PC-3 (cell line): ENCODE results near the gene CHST3. TPM values are rescaled to one million over a fixed set of nuclear protein-coding genes. Genes with fewer than 3 reads are reported as not detected.
"Not testable (repeated sequence)": the region's sequence is repeated elsewhere in the genome, so short reads cannot be mapped to it uniquely, and the experiment has no call there.

Experiments
- ATAC-seq: fragments of 200-7000 bp; cut with Tn5 transposase; 2 replicates; pipeline ENCODE4 v1.9.1; 2020; ENCODE audit warnings: mild to moderate bottlenecking, moderate library complexity
- BruUV-seq: library from RNA; stranded (reverse); fragments of 400-500 nt; replicated peaks from 2 replicates; lab custom pipeline; 2021; lab: Mats Ljungman, UMichigan
- CTCF ChIA-PET: fragments of 300-600 bp; sonication (Branson Sonifier 250); formaldehyde crosslinking; loops from one replicate; lab custom pipeline; 2022; ENCODE audit warnings: antibody characterized with exemption; lab: Charles Lee
- POLR2A ChIA-PET: fragments of 300-600 bp; sonication (Branson Sonifier 250); formaldehyde crosslinking; loops from one replicate; lab custom pipeline; 2022; ENCODE audit warnings: antibody characterized with exemption; ENCODE audit not compliant: unreplicated experiment; lab: Charles Lee
- DNase-seq: peaks from one replicate; pipeline ENCODE4 v3.0.0-alpha.2; 2015
- H2AFZ ChIP-seq: fragments of 300-600 bp; sonication (generic); 2 replicates; pipeline ENCODE4 v1.6.0; 2016; ENCODE audit warnings: antibody characterized with exemption, low read length
- H3F3A ChIP-seq: fragments of 300-600 bp; sonication (generic); one replicate; pipeline ENCODE4 v1.6.0; 2017; ENCODE audit warnings: antibody characterized with exemption, low read length, control low read depth, mild to moderate bottlenecking; ENCODE audit not compliant: unreplicated experiment
- H3K27ac ChIP-seq: fragments of 300-600 bp; sonication (generic); 2 replicates; pipeline ENCODE4 v1.5.1; 2016; ENCODE audit warnings: mild to moderate bottlenecking, low read length
- H3K27me3 ChIP-seq: fragments of 300-600 bp; sonication (generic); 2 replicates; pipeline ENCODE4 v1.6.1; 2016; ENCODE audit warnings: low read length, mixed read lengths
- H3K36me3 ChIP-seq: fragments of 300-600 bp; sonication (generic); 2 replicates; pipeline ENCODE4 v1.6.1; 2016; ENCODE audit warnings: low read depth, mixed run types, low read length, mixed read lengths
- H3K4me1 ChIP-seq: fragments of 300-600 bp; sonication (generic); 2 replicates; pipeline ENCODE4 v1.5.1; 2016; ENCODE audit warnings: low read length; ENCODE audit not compliant: insufficient read depth
- H3K4me2 ChIP-seq: fragments of 300-600 bp; sonication (generic); 2 replicates; pipeline ENCODE4 v1.6.0; 2016; ENCODE audit warnings: low read length
- H3K4me3 ChIP-seq: fragments of 300-600 bp; sonication (generic); 2 replicates; pipeline ENCODE4 v1.5.1; 2016; ENCODE audit warnings: mild to moderate bottlenecking, low read length, mixed read lengths
- H3K79me2 ChIP-seq: fragments of 300-600 bp; sonication (generic); 2 replicates; pipeline ENCODE4 v1.6.1; 2017; ENCODE audit warnings: low read length, mixed read lengths
- H3K9ac ChIP-seq: fragments of 300-600 bp; sonication (generic); 2 replicates; pipeline ENCODE4 v1.6.0; 2016; ENCODE audit warnings: mild to moderate bottlenecking, low read length
- H3K9me2 ChIP-seq: fragments of 300-600 bp; sonication (generic); replicated peaks from 2 replicates; pipeline ENCODE4 v1.6.1; 2016; ENCODE audit warnings: mixed run types, low read length, mixed read lengths
- H3K9me3 ChIP-seq: fragments of 300-600 bp; sonication (generic); 2 replicates; pipeline ENCODE4 v1.6.1; 2016; ENCODE audit warnings: low read length, mixed read lengths
- H4K20me1 ChIP-seq: fragments of 300-600 bp; sonication (generic); 2 replicates; pipeline ENCODE4 v1.6.1; 2016; ENCODE audit warnings: low read length, mixed read lengths
- EZH2 ChIP-seq: fragments of 300-600 bp; sonication (generic); IDR thresholded peaks from one replicate; pipeline ENCODE4 v1.6.1; 2017; ENCODE audit warnings: antibody characterized with exemption, mild to moderate bottlenecking, low read length; ENCODE audit not compliant: unreplicated experiment
- EZH2phosphoT487 ChIP-seq: fragments of 300-600 bp; sonication (generic); IDR thresholded peaks from 2 replicates; pipeline ENCODE4 v1.6.1; 2018; ENCODE audit warnings: mild to moderate bottlenecking, antibody characterized with exemption, low read length, borderline replicate concordance
- intact Hi-C: fragments of 100-400 bp; cut with micrococcal nuclease; formaldehyde crosslinking; loops from 2 replicates; pipeline ENCODE4 v1.9.0; 2023
- total RNA-seq: library from RNA; depleted of rRNA; stranded (reverse); fragments of >200 nt; gene quantifications from 2 replicates; pipeline ENCODE4 v1.2.3, GENCODE V29; 2014
- TF ChIP-seq, protein P1 (sequence below): fragments of 300-600 bp; sonication (generic); conservative IDR thresholded peaks from 2 replicates; pipeline ENCODE4 v1.5.1; 2017; ENCODE audit warnings: antibody characterized with exemption, low read depth, mild to moderate bottlenecking, low read length

The CHST3 gene
- total RNA-seq, 1 experiment from 2014 or later: 12.7 TPM

DNA sequence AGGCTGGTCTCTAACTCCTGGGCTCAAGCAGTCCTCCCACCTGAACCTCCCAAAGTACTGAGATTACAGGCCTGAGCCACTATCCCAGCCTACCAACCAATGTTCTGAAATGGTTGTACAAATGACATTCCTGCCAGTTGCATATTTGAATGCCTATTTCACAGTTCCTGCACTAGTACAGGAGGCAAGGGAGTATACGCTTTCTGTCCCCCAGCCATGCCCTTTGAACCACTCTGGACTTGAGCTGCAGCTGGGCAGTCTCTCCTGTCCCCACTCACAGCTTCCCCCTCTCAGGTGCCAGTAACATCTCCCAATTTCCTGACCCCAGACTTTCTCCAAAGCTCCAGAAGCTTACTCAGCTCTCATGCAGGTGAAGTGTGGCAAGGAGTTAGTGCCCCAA is 65.2 kb downstream of the CHST3 start:
- intact Hi-C loops: loop anchor here (5.0 kb wide), 2 partner anchors 57 to 72 kb away; no protein-coding TSS in a partner anchor
- no peak overlapping the region for H3K4me3 ChIP-seq
- peaks cover 3% of the 10 kb centered on the region for H3F3A ChIP-seq
- ATAC-seq (no peak), DNase-seq (no peak)
- no peaks in the 10 kb centered on the region for H3K9me3 ChIP-seq
- H3K9me2 ChIP-seq: no peaks in the 10 kb centered on the region
- H3K4me2 ChIP-seq: no peak overlapping the region
- no peak overlapping the region for H3K9ac ChIP-seq
- TF ChIP-seq EZH2phosphoT487 (no peak), EZH2 (no peak)
- TF ChIP-seq, protein P1, sequence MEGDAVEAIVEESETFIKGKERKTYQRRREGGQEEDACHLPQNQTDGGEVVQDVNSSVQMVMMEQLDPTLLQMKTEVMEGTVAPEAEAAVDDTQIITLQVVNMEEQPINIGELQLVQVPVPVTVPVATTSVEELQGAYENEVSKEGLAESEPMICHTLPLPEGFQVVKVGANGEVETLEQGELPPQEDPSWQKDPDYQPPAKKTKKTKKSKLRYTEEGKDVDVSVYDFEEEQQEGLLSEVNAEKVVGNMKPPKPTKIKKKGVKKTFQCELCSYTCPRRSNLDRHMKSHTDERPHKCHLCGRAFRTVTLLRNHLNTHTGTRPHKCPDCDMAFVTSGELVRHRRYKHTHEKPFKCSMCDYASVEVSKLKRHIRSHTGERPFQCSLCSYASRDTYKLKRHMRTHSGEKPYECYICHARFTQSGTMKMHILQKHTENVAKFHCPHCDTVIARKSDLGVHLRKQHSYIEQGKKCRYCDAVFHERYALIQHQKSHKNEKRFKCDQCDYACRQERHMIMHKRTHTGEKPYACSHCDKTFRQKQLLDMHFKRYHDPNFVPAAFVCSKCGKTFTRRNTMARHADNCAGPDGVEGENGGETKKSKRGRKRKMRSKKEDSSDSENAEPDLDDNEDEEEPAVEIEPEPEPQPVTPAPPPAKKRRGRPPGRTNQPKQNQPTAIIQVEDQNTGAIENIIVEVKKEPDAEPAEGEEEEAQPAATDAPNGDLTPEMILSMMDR: no peak
- POLR2A ChIA-PET: no interaction called here
- CTCF ChIA-PET: no interaction called here
- no peaks in the 10 kb centered on the region for H4K20me1 ChIP-seq
- H3K36me3 ChIP-seq: no peaks in the 10 kb centered on the region
- no peaks in the 10 kb centered on the region for H3K79me2 ChIP-seq
- BruUV-seq: no TSS peak
- no peak overlapping the region for H3K27ac ChIP-seq
- peaks cover 22% of the 10 kb centered on the region for H3K4me1 ChIP-seq
- H3K27me3 ChIP-seq: no peaks in the 10 kb centered on the region
- no peak overlapping the region for H2AFZ ChIP-seq

DNA sequence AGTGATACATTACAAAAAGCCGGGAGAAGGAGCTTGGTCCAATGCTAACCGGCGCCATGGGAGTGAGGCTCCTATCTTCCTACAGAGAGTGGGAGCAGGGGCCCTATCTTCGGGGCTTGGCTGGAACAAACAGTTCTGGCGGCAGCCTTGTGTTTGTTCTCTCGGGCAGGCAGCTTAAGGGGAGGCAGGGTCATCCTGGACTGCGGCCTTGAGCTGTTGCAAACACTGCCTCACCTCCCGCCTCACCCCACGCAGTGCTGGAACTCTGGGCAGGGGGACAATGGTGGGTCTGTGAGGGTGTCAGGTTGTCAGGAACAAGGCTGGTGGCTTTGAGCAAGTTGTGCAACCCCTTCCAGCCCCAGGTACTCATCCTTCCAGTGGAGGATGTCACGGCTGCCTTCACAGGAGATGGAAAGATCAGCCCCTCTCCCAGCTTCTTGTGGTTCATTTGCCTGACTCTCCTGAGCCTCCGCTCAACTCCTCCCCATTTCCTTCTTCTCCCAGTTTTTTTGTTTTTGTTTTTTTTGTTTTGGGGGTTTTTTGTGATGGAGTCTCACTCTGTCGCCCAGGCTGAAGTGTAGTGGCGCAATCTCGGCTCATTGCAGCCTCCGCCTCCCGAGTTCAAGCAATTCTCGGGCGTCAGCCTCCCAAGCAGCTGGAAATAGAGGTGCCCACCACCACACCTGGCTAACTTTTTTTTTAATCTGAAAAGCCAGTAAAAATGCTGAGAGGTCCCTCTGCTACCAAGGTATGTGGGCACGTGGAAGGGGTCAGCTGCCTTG is 66.8 kb downstream of the CHST3 start:
- no peak overlapping the region for H2AFZ ChIP-seq
- H3K27me3 ChIP-seq: no peaks in the 10 kb centered on the region
- ATAC-seq: no peak
- BruUV-seq: no TSS peak
- CTCF ChIA-PET: no interaction called here
- no peaks in the 10 kb centered on the region for H3K79me2 ChIP-seq
- H3K4me2 ChIP-seq: no peak overlapping the region
- no peak overlapping the region for H3K4me3 ChIP-seq
- peaks cover 22% of the 10 kb centered on the region for H3K4me1 ChIP-seq
- H3F3A ChIP-seq: peaks cover 3% of the 10 kb centered on the region
- DNase-seq: no peak
- intact Hi-C loops: no loop called here
- POLR2A ChIA-PET: no interaction called here
- TF ChIP-seq, protein P1: no peak
- TF ChIP-seq EZH2 (no peak), EZH2phosphoT487 (no peak)
- no peaks in the 10 kb centered on the region for H3K36me3 ChIP-seq
- H3K9ac ChIP-seq: no peak overlapping the region
- H3K9me2 ChIP-seq: no peaks in the 10 kb centered on the region
- no peaks in the 10 kb centered on the region for H3K9me3 ChIP-seq
- no peak overlapping the region for H3K27ac ChIP-seq
- H4K20me1 ChIP-seq: no peaks in the 10 kb centered on the region

DNA sequence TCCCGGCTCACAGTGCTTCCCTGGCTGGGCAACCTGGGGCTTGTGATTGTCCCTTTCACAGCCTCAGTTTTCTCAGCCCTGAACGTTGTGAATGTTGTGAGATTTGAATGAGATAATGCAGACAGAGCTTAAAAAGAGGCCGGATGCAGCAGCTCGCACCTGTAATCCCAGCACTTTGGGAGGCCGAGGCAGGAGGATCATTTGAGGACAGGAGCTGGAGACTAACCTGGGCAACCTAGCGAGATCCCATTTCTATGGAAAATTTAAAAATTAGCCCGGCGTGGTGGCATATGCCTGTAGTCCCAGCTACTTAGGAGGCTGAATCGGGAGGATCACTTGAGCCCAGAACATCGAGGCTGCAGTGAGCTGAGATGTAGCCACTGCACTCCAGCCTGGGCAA is 67.5 kb downstream of the CHST3 start:
- no peak overlapping the region for H3K27ac ChIP-seq
- H3F3A ChIP-seq: peaks cover 3% of the 10 kb centered on the region
- no peaks in the 10 kb centered on the region for H3K9me2 ChIP-seq
- H3K9ac ChIP-seq: no peak overlapping the region
- TF ChIP-seq, protein P1: no peak
- TF ChIP-seq EZH2: no peak
- H3K79me2 ChIP-seq: no peaks in the 10 kb centered on the region
- ATAC-seq: no peak
- intact Hi-C loops: no loop called here
- H3K27me3 ChIP-seq: no peaks in the 10 kb centered on the region
- ChIA-PET POLR2A (no interaction called here), CTCF (no interaction called here)
- H3K4me1 ChIP-seq: peaks cover 19% of the 10 kb centered on the region
- no peaks in the 10 kb centered on the region for H4K20me1 ChIP-seq
- no peak overlapping the region for H2AFZ ChIP-seq
- no peaks in the 10 kb centered on the region for H3K36me3 ChIP-seq
- no peak overlapping the region for H3K4me3 ChIP-seq
- BruUV-seq: no TSS peak
- H3K4me2 ChIP-seq: no peak overlapping the region
- no peaks in the 10 kb centered on the region for H3K9me3 ChIP-seq
- DNase-seq: no peak

DNA sequence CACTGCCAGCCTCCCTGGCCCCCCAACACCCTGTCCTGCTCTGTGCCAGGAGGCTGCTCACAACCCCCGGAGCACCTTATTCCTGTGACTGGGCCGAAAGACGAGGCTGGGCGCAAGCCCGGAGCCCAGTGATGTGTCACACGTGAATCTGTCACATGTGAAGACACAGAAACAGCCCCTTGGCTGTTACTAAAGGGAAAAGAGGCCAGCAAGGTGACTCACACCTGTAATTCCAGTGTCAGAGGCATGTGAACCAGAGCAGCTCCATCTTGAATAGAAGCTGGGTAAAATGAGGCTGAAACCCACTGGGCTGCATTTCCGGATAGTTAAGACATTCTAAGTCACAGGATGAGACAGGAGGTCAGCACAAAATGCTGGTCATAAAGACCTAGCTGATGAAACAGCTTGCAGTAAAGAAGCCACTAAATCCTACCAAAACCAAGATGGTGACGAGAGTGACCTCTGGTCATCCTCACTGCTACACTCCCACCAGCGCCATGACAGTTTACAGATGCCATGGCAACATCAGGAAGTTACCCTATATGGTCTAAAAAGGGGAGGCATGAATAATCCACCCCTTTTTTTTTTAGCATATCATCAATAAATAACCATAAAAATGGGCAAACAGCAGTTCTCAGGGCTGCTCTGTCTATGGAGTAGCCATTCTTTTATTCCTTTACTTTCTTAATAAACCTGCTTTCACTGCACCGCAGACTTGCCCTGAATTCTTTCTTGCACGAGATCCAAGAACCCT is 68.4 kb downstream of the CHST3 start:
- H3K36me3 ChIP-seq, DNase-seq, H3K9me3 ChIP-seq, ATAC-seq, H3K27me3 ChIP-seq, CTCF ChIA-PET, BruUV-seq, intact Hi-C loops, H3K9ac ChIP-seq, H3K27ac ChIP-seq, H4K20me1 ChIP-seq, H3K4me2 ChIP-seq, H3K9me2 ChIP-seq, POLR2A ChIA-PET, H3K79me2 ChIP-seq, H3K4me3 ChIP-seq, H3F3A ChIP-seq, H2AFZ ChIP-seq: not testable (repeated sequence)
- H3K4me1 ChIP-seq: peaks cover 10% of the 10 kb centered on the region
